ENCODE data around the gene PARP16. TPM values are rescaled to one million over a fixed set of nuclear protein-coding genes. Genes with fewer than 3 reads are reported as not detected.

PARP16 gene
- total and polyA plus RNA-seq, 11 donors: 2.7 to 7.0 (median 4.8) TPM

DNA sequence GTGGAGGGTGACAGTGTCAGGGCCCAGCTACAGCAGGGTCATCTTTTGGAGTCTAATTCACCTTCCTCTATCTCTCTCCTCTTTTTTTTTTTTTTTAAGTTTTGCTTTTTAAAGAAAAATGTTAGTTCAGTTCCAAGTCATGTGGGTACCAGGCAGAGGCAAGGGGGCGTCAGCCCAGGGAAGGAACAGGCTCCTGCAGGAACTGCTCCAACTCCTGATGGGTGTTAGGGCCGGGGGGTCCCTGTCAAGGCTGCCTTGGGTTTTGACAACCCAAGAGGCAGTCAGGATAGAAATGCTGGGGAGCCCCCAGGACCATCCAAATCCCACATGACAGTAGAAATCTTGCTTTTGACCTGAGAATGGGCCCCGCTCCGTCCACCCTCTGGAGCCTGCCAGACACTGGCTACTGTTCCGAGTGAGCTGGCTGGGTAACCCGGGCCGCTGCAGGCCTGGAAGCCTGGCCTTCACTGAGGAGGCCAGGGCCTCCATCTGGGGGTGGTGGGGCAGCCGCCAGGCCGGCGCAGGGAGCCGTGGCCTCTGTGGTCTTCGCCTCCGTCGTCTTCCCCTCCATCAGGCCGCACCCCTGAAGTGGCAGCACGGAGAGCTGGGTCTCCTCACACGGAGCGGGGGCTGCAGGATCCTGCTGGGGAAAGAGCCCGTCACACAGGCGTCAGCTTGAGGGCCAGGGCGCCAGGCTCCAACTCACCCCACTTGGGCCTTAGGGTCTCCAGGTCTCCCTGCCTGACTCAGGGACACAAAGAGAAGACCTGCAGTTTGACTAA lies 42.0 kb upstream of the PARP16 start:
- no peak overlapping the region for H3K27ac ChIP-seq
- H3K4me1 ChIP-seq: peaks cover 0 to 7% (median 0%) of the 10 kb centered on the region in 12 donors
- no peak overlapping the region for H3K4me3 ChIP-seq
- H3K27me3 ChIP-seq: no peaks in the 10 kb centered on the region
- intact Hi-C loops (cut with DNase I): no loop called here
- 94 to 96% (median 95%) methylated on average over 20 to 21 of the region's 21 CpGs for WGBS, 4 donors
- TF ChIP-seq, protein P1, sequence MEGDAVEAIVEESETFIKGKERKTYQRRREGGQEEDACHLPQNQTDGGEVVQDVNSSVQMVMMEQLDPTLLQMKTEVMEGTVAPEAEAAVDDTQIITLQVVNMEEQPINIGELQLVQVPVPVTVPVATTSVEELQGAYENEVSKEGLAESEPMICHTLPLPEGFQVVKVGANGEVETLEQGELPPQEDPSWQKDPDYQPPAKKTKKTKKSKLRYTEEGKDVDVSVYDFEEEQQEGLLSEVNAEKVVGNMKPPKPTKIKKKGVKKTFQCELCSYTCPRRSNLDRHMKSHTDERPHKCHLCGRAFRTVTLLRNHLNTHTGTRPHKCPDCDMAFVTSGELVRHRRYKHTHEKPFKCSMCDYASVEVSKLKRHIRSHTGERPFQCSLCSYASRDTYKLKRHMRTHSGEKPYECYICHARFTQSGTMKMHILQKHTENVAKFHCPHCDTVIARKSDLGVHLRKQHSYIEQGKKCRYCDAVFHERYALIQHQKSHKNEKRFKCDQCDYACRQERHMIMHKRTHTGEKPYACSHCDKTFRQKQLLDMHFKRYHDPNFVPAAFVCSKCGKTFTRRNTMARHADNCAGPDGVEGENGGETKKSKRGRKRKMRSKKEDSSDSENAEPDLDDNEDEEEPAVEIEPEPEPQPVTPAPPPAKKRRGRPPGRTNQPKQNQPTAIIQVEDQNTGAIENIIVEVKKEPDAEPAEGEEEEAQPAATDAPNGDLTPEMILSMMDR (IDR thresholded peaks at IDR 0.05): no peak
- TF ChIP-seq POLR2A (IDR thresholded peaks at IDR 0.05): no peak
- DNase-seq (no peak), ATAC-seq (no peak)
- no peaks in the 10 kb centered on the region for H3K36me3 ChIP-seq
- H3K9me3 ChIP-seq: no peaks in the 10 kb centered on the region

DNA sequence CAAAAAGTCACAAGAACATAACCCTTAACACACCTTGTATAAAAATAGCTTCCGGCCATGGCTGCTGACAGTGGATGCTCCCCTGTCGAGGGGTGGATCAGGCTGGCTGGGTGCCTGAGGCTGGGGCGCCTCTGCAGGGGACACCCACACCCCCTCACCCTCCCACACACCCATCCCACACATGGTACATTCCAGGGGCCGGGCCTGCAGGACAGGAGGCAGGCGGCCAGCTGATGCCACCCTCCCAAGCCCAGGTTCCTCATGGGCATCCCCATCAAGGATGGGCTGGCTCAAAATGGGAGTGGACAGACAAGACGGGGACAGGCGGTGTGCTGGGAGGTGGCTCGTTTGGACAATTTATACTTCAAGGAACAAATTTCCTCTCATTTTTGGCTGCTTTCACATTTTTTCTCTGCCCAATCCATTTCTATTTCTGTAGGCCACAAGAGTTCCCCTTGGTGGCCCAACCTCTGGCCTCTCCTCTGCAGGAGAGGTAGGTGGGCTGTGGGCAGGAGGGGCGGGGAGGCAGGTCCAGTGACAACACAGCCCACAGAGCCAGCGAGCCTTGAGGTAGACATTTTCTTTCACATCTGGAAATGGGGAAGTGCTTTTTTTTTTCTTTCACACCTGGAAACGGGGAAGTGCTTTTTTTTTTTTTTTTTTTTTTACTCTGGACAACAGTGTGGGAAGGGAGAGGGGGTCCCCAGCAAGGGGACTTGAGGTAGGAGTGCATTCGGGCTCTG lies 41.1 kb upstream of the PARP16 start:
- no peak for TF ChIP-seq POLR2A (IDR thresholded peaks at IDR 0.05)
- TF ChIP-seq, protein P1 (IDR thresholded peaks at IDR 0.05): no peak
- Histone ChIP-seq H3K27me3 (no peaks in the 10 kb centered on the region), H3K27ac (no peak overlapping the region), H3K36me3 (no peaks in the 10 kb centered on the region), H3K4me3 (no peak overlapping the region), H3K9me3 (no peaks in the 10 kb centered on the region), H3K4me1 (peaks cover 0 to 11% (median 1%) of the 10 kb centered on the region in 12 donors)
- DNase-seq (no peak), ATAC-seq (no peak)
- intact Hi-C loops (cut with DNase I): no loop called here
- 82 to 85% (median 83%) methylated on average over 12 of the region's 12 CpGs for WGBS, 4 donors

DNA sequence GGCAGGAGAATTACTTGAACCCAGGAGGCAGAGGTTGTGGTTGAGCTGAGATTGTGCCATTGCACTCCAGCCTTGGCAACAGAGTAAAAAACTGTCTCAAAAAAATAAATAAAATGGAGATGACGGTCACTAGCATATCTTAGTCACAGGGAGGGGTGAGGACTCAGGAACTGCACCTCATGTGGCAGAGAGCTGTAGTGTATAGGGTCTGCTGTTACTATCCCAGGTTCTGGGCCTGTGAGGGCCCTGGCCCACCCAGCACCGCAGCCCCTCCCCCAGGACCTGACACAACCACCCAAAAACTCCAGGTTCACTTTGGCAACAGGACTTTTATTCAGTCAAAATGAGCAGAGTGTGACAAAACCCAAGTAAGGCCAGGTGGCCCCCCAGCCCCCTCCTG lies 40.1 kb upstream of the PARP16 start:
- intact Hi-C loops (cut with DNase I): no loop called here
- TF ChIP-seq, protein P1 (IDR thresholded peaks at IDR 0.05): no peak
- TF ChIP-seq POLR2A (IDR thresholded peaks at IDR 0.05): no peak
- Histone ChIP-seq H3K9me3 (no peaks in the 10 kb centered on the region), H3K27me3 (no peaks in the 10 kb centered on the region), H3K36me3 (no peaks in the 10 kb centered on the region), H3K27ac (no peak overlapping the region), H3K4me3 (no peak overlapping the region), H3K4me1 (peaks cover 0 to 13% (median 3%) of the 10 kb centered on the region in 12 donors)
- ATAC-seq: no peak
- DNase-seq: no peak
- WGBS, 4 donors: 92 to 94% (median 93%) methylated on average over 2 of the region's 2 CpGs

- H3K4me3 ChIP-seq: no peak overlapping the region
- TF ChIP-seq, protein P1 (IDR thresholded peaks at IDR 0.05): no peak
- TF ChIP-seq POLR2A (IDR thresholded peaks at IDR 0.05): no peak
- H3K9me3 ChIP-seq: no peaks in the 10 kb centered on the region
- WGBS, 4 donors: 44 to 64% (median 58%) methylated on average over 8 to 12 of the region's 12 CpGs
- H3K27ac ChIP-seq: no peak overlapping the region
- H3K4me1 ChIP-seq: peaks cover 0 to 13% (median 3%) of the 10 kb centered on the region in 12 donors
- no peaks in the 10 kb centered on the region for H3K27me3 ChIP-seq
- peak in 3 of 4 donors; percentile 40 to 69 (median 59) for ATAC-seq
- intact Hi-C loops (cut with DNase I): no loop called here
- peak in 4 of 5 donors; percentile 47 to 52 (median 48) for DNase-seq
- no peaks in the 10 kb centered on the region for H3K36me3 ChIP-seq
Observed at GRCh38 chr15:65326117-65326526, 39.4 kb upstream of the PARP16 start.
